GM21576 (cell line): ENCODE results near the gene ARFRP1.
"Not testable (repeated sequence)": the region's sequence is repeated elsewhere in the genome, so short reads cannot be mapped to it uniquely, and the experiment has no call there.

Experiments
- ATAC-seq: cut with Tn5 transposase; IDR thresholded peaks from one replicate; pipeline ENCODE4 v1.9.1; 2021; ENCODE audit warnings: mild to moderate bottlenecking, moderate library complexity; ENCODE audit not compliant: unreplicated experiment

Gene ARFRP1

DNA sequence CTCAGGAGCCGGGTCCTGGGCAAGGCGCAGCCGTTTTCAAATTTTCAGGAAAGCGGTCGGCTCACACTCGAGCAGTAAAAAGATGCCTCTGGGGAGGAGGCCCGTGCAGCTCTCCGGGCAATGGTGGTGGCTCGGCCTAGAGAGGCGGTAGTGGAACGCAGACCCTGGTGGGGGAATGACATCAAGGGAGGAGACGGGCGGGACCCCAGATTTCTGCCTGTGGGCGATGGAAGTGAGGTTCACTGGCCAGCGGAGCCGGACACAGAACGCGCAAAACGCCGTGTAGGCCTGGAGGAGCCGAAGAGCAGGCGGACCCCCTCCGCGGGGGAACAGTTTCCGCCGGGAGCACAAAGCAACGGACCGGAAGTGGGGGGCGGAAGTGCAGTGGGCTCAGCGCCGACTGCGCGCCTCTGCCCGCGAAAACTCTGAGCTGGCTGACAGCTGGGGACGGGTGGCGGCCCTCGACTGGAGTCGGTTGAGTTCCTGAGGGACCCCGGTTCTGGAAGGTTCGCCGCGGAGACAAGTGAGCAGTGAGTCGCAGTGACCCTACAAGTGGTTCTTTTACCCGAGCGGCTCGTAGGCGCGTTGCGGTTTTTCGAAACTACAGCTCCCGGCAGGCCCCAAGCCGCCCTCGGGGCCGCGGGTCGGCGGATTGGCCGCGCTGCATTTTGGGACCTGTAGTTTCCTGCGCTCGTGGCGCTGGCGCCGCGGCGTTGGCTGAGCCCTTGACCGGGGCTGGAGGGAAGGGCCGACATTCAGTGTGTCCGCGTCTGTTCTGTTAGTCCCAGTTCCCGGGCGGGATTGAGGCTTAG lies 49.6 kb downstream of the ARFRP1 start, which contains the start of gene RTEL1:
TSS of gene RTEL1 (plus strand) at position 376 of the 812 bp plus-strand sequence. CDS start 1,091 bp downstream, outside the sequence.
- ATAC-seq = peak; percentile 76

DNA sequence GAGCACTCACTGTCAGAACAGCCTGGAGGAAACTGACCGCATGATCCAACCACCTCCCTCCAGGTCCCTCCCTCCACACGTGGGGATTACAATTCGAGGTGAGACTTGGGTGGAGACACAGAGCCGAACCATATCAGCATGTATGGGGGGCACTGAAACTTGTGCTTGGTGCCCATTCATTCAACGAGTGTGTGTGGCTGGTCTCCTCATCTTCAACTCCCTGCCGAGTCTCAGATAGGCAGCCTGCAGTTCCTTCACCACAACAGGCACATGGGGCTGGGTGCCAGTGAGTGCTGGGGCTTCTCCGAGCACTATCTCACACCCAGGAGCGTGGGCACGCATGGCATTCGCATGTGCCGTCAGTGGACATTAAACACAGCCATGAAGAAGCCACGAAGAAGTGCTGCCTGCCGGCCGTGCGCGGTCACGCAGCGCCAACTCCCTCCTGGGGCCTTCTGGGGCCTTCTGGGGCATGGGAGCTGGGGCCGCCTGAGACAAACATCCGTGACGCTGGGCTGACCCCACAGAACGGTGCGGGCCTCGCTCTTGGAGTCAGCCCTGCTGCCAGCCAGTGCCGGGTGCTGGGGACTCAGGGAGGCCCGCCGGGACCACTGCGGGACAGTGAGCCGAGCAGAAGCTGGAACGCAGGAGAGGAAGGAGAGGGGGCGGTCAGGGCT lies 50.4 kb downstream of the ARFRP1 start:
- no peak for ATAC-seq

DNA sequence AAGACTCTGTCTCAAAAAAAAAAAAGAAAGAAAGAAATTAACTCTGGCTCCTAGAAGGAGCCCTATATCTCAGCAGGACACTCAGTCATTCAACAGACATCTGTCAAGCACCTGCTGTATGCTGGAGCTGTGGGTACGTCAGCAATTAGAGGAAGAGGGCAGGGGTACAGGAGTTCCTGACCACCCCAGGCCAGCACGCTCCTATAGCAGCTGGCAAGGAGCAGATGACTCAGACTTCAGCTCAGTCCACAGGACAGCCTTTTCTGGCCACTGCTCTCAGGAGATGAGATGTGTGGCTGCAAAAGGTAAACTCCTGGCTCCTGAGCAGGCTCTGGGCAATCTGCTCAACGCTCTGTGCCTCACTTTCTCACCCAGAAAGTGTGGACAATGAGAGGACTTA lies 51.3 kb downstream of the ARFRP1 start:
- ATAC-seq = no peak

DNA sequence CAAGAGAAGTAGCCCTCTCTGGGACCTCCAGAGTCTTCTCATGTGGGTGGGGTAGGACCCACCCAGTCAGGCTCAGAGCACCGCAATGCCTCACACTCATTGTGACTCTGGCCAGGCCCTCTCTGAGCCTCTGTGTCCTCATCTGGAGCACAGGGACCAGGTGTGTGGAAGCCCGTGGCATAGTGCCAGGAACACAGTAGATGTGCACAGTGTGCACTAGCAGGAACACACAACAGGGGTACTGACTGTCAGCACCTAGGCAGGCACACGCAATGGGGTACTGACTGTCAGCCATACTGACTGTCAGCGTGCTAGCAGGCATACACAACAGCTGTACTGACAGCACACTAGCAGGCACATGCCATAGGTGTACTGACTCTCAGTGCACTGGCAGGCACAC lies 52.5 kb downstream of the ARFRP1 start:
- no peak for ATAC-seq

DNA sequence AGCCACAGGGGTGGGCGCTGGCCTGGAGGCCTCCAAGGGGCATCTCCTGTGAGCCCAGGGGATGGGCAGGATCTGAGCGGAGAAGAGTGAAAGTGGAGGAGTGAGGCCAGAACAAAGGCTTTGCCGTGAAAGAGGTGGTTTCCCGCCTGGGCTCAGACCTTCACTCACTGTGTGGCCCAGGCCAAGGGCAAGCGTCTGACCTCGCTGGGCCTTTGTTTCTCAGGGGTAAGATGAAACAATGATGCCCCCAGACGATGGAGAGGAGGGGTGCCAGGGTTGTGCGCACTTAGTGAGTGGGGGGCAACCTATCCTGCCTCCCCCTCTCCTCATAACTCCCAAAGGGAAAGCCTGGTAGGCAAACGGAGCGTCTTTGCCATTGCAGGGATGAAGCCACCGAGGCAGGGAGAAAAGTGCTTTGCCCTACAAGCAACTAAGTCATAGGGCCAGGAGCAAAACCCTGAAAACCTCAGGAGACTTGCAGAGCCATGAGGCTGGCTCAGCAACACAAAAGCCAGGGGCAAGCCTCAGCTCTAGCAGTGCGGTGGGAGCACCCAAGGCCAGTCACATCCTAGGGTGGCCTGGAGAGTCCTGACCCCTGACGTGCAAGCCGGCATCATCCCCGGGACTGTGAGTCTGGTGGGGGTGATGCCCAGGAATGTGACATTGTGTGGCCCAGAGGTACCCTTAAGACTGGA lies 53.7 kb downstream of the ARFRP1 start:
- ATAC-seq = no peak

DNA sequence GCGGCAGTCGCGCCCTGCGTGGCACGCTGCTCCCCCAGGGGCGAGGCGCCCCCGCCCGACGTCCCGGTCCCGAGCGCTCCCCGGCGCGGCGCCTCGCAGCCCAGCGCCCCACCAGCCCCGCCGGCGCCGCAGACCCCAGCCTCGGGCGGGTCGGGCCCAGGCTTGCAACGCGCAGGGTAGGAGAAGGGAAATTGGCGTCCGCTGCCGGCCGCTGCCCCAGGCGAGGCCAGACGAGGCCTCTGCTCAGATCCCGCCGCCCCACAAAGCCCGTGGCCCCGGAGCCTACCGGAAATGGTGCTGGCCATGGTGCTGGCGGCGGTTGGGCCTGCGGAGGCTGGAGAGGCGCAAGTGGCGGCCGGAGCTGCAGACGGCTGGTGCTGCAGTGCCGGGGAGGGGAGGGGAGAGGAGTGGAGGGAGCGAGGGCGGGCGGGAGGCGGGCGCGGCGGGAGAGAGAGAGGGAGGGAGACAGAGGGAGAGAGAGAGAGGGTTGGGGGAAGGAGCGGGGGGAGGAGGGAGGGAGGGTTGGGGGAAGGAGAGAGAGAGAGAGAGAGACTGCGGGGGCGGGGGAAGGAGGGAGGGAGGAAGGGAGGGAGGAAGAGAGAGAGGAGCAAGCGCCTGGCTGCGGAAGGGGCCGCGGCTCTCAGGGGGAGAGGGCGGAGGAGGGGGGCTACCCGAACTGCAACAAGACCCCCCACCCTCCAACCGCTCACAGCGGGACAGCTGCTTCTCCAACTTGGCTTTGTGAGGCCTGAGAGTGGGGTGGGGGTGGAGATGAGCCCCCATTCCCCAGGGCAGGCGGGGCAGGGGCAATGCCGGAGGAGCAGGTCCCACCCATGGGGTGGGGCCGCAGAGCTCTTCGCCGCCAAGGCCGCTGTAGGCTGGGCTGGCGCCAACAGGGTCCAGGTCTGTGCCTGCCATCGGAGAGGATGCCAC lies 54.5 kb downstream of the ARFRP1 start, which contains the start of gene STMN3:
TSS of gene STMN3 (minus strand) at position 384 of the 933 bp plus-strand sequence. CDS start at position 305, 79 bp downstream.
- ATAC-seq = no peak

DNA sequence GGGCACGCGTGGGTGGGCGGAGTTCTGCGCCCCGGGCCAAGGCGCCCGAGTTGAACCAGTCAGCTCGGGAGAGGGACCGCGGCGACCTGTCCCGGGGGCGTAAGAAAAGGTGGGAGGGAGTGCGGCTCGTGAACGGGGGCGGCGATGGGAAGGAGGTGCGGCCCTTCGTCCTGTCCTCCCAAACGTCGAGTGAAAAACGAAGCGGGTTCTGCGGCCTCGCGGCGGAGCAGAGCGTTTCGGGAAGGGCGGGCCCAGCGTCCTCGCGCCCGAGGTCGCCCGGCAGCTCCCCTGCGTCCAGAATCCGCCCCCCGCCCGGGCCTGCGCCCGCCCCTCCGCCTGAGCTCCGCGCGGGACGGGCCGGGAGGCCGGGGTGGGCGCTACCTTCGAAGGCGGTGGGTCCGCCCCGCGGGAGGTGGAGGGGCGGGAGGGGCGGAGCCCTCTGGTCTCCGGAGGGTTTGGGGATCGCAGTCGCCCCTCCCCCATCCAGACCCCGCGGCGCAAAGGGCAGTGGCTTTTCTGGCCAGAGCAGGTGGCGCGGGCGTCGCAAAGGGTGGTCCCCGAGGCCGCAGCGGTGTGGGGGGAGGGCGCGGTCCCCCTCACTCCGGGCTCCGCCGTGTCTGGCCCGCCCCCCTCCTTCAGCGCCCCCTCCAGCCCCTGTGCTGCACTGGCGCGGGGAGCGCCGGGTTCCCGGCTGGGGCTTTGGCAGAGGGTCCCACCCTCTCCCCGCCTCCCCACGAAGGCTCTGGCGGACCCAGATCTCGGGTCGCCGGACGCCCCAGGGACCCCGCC lies 55.4 kb downstream of the ARFRP1 start:
- no peak for ATAC-seq

DNA sequence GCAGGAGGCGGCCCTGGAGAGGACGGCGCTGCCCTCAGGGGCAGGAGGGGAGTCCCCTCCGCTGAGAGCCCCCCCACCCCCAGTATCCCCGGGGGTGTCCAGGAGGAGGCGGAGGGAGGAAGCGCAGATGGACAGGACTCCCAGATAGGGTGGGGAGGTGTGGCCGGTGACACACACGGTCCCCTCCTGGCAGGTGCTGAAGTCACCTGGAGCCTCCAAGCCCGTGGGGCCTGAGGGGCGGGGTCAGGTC lies 55.9 kb downstream of the ARFRP1 start:
- ATAC-seq = no peak

DNA sequence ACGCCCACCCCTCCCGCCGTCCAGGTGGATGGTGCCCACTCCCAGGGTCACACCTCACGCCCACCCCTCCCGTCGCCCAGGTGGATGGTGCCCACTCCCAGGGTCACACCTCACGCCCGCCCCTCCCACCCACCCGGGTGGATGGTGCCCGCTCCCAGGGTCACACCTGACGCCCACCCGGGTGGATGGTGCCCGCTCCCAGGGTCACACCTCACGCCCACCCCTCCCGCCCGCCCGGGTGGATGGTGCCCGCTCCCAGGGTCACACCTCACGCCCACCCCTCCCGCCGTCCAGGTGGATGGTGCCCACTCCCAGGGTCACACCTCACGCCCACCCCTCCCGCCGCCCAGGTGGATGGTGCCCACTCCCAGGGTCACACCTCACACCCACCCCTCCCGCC lies 57.3 kb downstream of the ARFRP1 start:
- not testable (repeated sequence) for ATAC-seq

DNA sequence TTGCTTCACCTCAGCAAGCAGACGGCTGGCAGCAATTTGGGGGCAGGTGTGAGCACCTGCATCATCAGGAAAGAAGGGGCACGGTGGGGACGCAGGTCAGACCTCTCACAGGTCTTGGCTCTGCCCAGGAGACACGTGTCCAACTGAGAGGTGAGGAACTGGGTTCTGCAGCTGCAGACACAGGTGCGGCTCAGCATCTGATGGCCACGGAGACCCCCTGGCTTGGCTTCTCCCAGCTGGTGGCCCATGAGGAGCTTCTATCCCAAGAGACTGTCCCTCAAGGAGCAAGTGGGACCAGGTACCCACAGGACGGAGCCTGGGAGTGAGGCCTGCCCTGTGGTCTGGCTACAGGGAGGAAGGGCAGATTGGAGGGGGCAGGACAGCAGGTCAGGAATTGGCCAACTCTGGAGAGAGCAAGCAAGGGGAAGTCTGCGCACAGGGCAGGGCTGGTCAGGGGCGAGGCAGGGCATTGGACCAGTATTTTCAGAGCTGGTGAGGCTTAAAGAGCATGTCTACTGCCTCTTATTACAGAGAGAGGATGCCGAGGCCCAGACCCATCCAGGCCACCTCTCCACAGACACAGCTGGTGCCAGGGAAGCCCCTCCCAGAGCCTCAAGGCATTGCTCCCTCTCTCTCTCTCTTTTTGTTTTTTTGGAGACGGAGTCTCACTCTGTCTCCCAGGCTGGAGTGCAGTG lies 58.7 kb downstream of the ARFRP1 start:
- ATAC-seq = no peak
